ENCODE data around the gene FBXO8. TPM values are rescaled to one million over a fixed set of nuclear protein-coding genes. Genes with fewer than 3 reads are reported as not detected.
"Not testable (repeated sequence)": the region's sequence is repeated elsewhere in the genome, so short reads cannot be mapped to it uniquely, and the experiment has no call there.

Gene FBXO8
- total RNA-seq, 1 experiment from 2014 or later, result 5.8 TPM

- in situ Hi-C loops (cut with HindIII; ENCODE audit: low pct_unique_long_range_greater_than_20kb, low sequenced_read_pairs) (no loop called here), intact Hi-C loops (cut with micrococcal nuclease; ENCODE audit: unreplicated experiment) (no loop called here)
- BruUV-seq (replicated peaks), result no TSS peak
- Histone ChIP-seq H3K9me3 (ENCODE audit: control insufficient read depth, insufficient read depth, low read depth, low read length) (no peaks in the 10 kb centered on the region), H3K36me3 (ENCODE audit: control insufficient read depth, insufficient read depth, low read length) (0 out of 2 replicates have a peak, but pooled peaks cover 2% of the 10 kb centered on the region), H3K4me1 (ENCODE audit: control insufficient read depth, insufficient read depth, low read length) (no peaks in the 10 kb centered on the region), H3K27me3 (ENCODE audit: control insufficient read depth, insufficient read depth, low read length) (no peaks in the 10 kb centered on the region), H3K27ac (ENCODE audit: low read length) (no peak overlapping the region), H3K4me3 (ENCODE audit: low read depth in 2 of 2, low read length in 2 of 2) (no peak overlapping the region)
- POLR2A ChIA-PET, result no interaction called here
- CTCF ChIA-PET, result no interaction called here
- TF ChIP-seq REST (IDR thresholded peaks at IDR 0.05; ENCODE audit: insufficient read depth in 1 of 2, low read depth in 2 of 2, low read length in 1 of 2), result no peak
- TF ChIP-seq CTCF (IDR thresholded peaks at IDR 0.05), result no peak
- no peak for TF ChIP-seq POLR2AphosphoS5 (IDR thresholded peaks at IDR 0.05; ENCODE audit: low read depth, low read length)
- TF ChIP-seq SIN3A (IDR thresholded peaks at IDR 0.05; ENCODE audit: borderline replicate concordance, insufficient read depth, low read depth, low read length), result no peak
- TF ChIP-seq TCF7L2 (IDR thresholded peaks at IDR 0.05; ENCODE audit: low read depth, low read length), result no peak
- no peak for ATAC-seq
- DNase-seq (ENCODE audit: low read depth, low spot score), result no peak
Observed at GRCh38 chr4:174303687-174304086, 20.2 kb upstream of the FBXO8 start.

GRCh38 chr4:174295142-174295541 is 11.7 kb upstream of the FBXO8 start:
- BruUV-seq (replicated peaks); DNase-seq (ENCODE audit: low read depth, low spot score); H3K36me3 ChIP-seq (ENCODE audit: control insufficient read depth, insufficient read depth, low read length); in situ Hi-C loops (cut with HindIII; ENCODE audit: low pct_unique_long_range_greater_than_20kb, low sequenced_read_pairs); intact Hi-C loops (cut with micrococcal nuclease; ENCODE audit: unreplicated experiment); POLR2A ChIA-PET; H3K4me1 ChIP-seq (ENCODE audit: control insufficient read depth, insufficient read depth, low read length); CTCF ChIA-PET; H3K27ac ChIP-seq (ENCODE audit: low read length); ATAC-seq; H3K27me3 ChIP-seq (ENCODE audit: control insufficient read depth, insufficient read depth, low read length); H3K4me3 ChIP-seq (ENCODE audit: low read depth in 2 of 2, low read length in 2 of 2): not testable (repeated sequence)
- peaks cover 14% of the 10 kb centered on the region; the same call in 1 of the 2 replicates for H3K9me3 ChIP-seq (ENCODE audit: control insufficient read depth, insufficient read depth, low read depth, low read length)

- H3K27ac ChIP-seq (ENCODE audit: low read length); intact Hi-C loops (cut with micrococcal nuclease; ENCODE audit: unreplicated experiment); in situ Hi-C loops (cut with HindIII; ENCODE audit: low pct_unique_long_range_greater_than_20kb, low sequenced_read_pairs); BruUV-seq (replicated peaks); CTCF ChIA-PET; H3K4me1 ChIP-seq (ENCODE audit: control insufficient read depth, insufficient read depth, low read length); H3K27me3 ChIP-seq (ENCODE audit: control insufficient read depth, insufficient read depth, low read length); H3K4me3 ChIP-seq (ENCODE audit: low read depth in 2 of 2, low read length in 2 of 2); POLR2A ChIA-PET; DNase-seq (ENCODE audit: low read depth, low spot score); ATAC-seq; H3K36me3 ChIP-seq (ENCODE audit: control insufficient read depth, insufficient read depth, low read length): not testable (repeated sequence)
- H3K9me3 ChIP-seq (ENCODE audit: control insufficient read depth, insufficient read depth, low read depth, low read length), result peaks cover 14% of the 10 kb centered on the region; the same call in 1 of the 2 replicates
Observed at GRCh38 chr4:174294641-174295040, 11.2 kb upstream of the FBXO8 start.
